ENCODE data around the gene ZCCHC24. TPM values are rescaled to one million over a fixed set of nuclear protein-coding genes. Genes with fewer than 3 reads are reported as not detected.

ZCCHC24 gene
- total RNA-seq, 1 experiment from 2014 or later: 3.8 TPM

- H3K4me1 ChIP-seq (ENCODE audit: insufficient read depth, low read length): no peaks in the 10 kb centered on the region
- H3K36me3 Mint-ChIP-seq (ENCODE audit: insufficient read depth in 1 of 3, low read depth in 3 of 3): no peaks in the 10 kb centered on the region
- no peak overlapping the region for H2BK15ac ChIP-seq (ENCODE audit: low read depth, low read length)
- no peaks in the 10 kb centered on the region for H3K79me2 ChIP-seq (ENCODE audit: insufficient read depth, low read length)
- H3K9me3 ChIP-seq (ENCODE audit: control insufficient read depth, low read depth, low read length): no peaks in the 10 kb centered on the region
- no peak overlapping the region for H3K27ac ChIP-seq (ENCODE audit: insufficient read length, low read depth, low read length)
- H3K9ac ChIP-seq (ENCODE audit: extremely low read depth, insufficient read length, low read length): no peak overlapping the region
- no peak overlapping the region for H4K91ac ChIP-seq (ENCODE audit: insufficient read length, low read depth, low read length)
- DNase-seq: peak; percentile 8
- no peaks in the 10 kb centered on the region for H3K4me1 Mint-ChIP-seq
- H3T11ph ChIP-seq (ENCODE audit: low read length): no peak overlapping the region
- no peak overlapping the region for H3K4me2 ChIP-seq (ENCODE audit: insufficient read depth, insufficient read length, low read length)
- H3K23ac ChIP-seq (ENCODE audit: insufficient read length, low read depth, low read length): no peak overlapping the region
- no peak overlapping the region for H2BK120ac ChIP-seq (ENCODE audit: low read depth, low read length, poor library complexity, severe bottlenecking)
- H3K23me2 ChIP-seq (ENCODE audit: insufficient read length, low read depth, low read length, poor library complexity, severe bottlenecking): no peaks in the 10 kb centered on the region
- no peak overlapping the region for H4K8ac ChIP-seq (replicated peaks; ENCODE audit: insufficient read length, low read depth, low read length)
- H3K56ac ChIP-seq (ENCODE audit: insufficient read length, low read depth, low read length): no peak overlapping the region
- H2BK20ac ChIP-seq (ENCODE audit: low read depth, low read length, poor library complexity, severe bottlenecking): no peak overlapping the region
- no peaks in the 10 kb centered on the region for H3K79me1 ChIP-seq (ENCODE audit: insufficient read depth, low read depth, low read length, poor library complexity, severe bottlenecking)
- H3K14ac ChIP-seq (ENCODE audit: insufficient read depth, low read length): no peak overlapping the region
- no peak overlapping the region for H2BK5ac ChIP-seq (ENCODE audit: insufficient read length, low read length)
- H2AK5ac ChIP-seq (ENCODE audit: insufficient read length, low read length): no peak overlapping the region
- peaks cover 34% of the 10 kb centered on the region for H3K27me3 Mint-ChIP-seq (ENCODE audit: low read depth)
- H3K27ac Mint-ChIP-seq: no peak overlapping the region
- H3K27me3 ChIP-seq (ENCODE audit: insufficient read depth, low read length): no peaks in the 10 kb centered on the region; the same call in 1 of the 2 replicates
- H4K20me1 ChIP-seq (ENCODE audit: control insufficient read depth, insufficient read depth, insufficient read length): no peaks in the 10 kb centered on the region
- no peaks in the 10 kb centered on the region; a peak in 1 of 5 replicates for H3K9me3 Mint-ChIP-seq
- TF ChIP-seq, protein P1, sequence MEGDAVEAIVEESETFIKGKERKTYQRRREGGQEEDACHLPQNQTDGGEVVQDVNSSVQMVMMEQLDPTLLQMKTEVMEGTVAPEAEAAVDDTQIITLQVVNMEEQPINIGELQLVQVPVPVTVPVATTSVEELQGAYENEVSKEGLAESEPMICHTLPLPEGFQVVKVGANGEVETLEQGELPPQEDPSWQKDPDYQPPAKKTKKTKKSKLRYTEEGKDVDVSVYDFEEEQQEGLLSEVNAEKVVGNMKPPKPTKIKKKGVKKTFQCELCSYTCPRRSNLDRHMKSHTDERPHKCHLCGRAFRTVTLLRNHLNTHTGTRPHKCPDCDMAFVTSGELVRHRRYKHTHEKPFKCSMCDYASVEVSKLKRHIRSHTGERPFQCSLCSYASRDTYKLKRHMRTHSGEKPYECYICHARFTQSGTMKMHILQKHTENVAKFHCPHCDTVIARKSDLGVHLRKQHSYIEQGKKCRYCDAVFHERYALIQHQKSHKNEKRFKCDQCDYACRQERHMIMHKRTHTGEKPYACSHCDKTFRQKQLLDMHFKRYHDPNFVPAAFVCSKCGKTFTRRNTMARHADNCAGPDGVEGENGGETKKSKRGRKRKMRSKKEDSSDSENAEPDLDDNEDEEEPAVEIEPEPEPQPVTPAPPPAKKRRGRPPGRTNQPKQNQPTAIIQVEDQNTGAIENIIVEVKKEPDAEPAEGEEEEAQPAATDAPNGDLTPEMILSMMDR (conservative IDR thresholded peaks at IDR 0.05): no peak
- no CpG with 5 or more reads among the region's 4 CpGs for WGBS (ENCODE audit: extremely low coverage, insufficient read length, low lambda C conversion rate)
- H4K5ac ChIP-seq (ENCODE audit: insufficient read length, low read depth, low read length): no peak overlapping the region
- no peak overlapping the region for H2BK12ac ChIP-seq (ENCODE audit: insufficient read length, low read depth, low read length)
- H2AFZ ChIP-seq (ENCODE audit: low read length): no peak overlapping the region
- no peak overlapping the region for H3K4ac ChIP-seq (ENCODE audit: low read depth, low read length)
- no peak overlapping the region for H3K18ac ChIP-seq (ENCODE audit: insufficient read length, low read depth, low read length)
- no peak overlapping the region for H3K4me3 Mint-ChIP-seq
Measured at GRCh38 chr10:79458483-79458882, 13.1 kb upstream of the ZCCHC24 start.
